Endothelial cell of umbilical vein (primary cell): Measurements from ENCODE around the gene ATXN7L1. TPM values are rescaled to one million over a fixed set of nuclear protein-coding genes. Genes with fewer than 3 reads are reported as not detected.

Source experiments
- BruUV-seq: library from RNA; stranded (reverse); fragments of 400-500 nt; replicated peaks from 2 replicates; lab custom pipeline; 2021; lab: Mats Ljungman, UMichigan
- CTCF ChIA-PET: fragments of 300-600, 350-600 bp; sonication (Branson Sonifier 250); formaldehyde crosslinking; loops from one replicate; lab custom pipeline; 2021; ENCODE audit warnings: antibody characterized with exemption, inconsistent platforms; lab: Charles Lee
- POLR2A ChIA-PET: fragments of 300-600, 350-600 bp; sonication (Branson Sonifier 250); formaldehyde crosslinking; loops from one replicate; lab custom pipeline; 2021; ENCODE audit warnings: antibody characterized with exemption, inconsistent platforms; lab: Charles Lee
- DNase-seq: peaks from one replicate; pipeline ENCODE4 v3.0.0-alpha.2; 2011; ENCODE audit warnings: low read depth, low spot score
- FAIRE-seq: peaks from 2 replicates; lab custom pipeline; 2011; peaks lifted over from hg19 to GRCh38; lab: Jason Lieb, UNC
- H2AFZ ChIP-seq: 2 replicates; pipeline ENCODE4 v1.6.0; 2012; ENCODE audit warnings: low read depth, low read length, control low read depth, inconsistent platforms
- H3K27ac ChIP-seq: 2 replicates; pipeline ENCODE4 v1.5.1; 2011; ENCODE audit warnings: low read depth, mild to moderate bottlenecking, control low read depth, low read length, moderate library complexity; ENCODE audit not compliant: insufficient read depth
- H3K27me3 ChIP-seq, 2 experiments: 2 replicates each; pipeline versions ENCODE4 v1.6.0 to v1.6.1; 2011; ENCODE audit warnings: low read length in 2 of 2, mixed read lengths in 1 of 2; ENCODE audit not compliant: control insufficient read depth in 2 of 2, insufficient read depth in 2 of 2
- H3K36me3 ChIP-seq, 2 experiments: 2 replicates in 1 of 2; 3 replicates in 1 of 2; pipeline ENCODE4 v1.5.1; 2011; ENCODE audit warnings: low read length in 2 of 2, mild to moderate bottlenecking in 1 of 2, moderate library complexity in 1 of 2; ENCODE audit not compliant: control insufficient read depth in 2 of 2, insufficient read depth in 2 of 2; ENCODE audit errors: extremely low read depth in 1 of 2
- H3K4me1 ChIP-seq: 3 replicates; pipeline ENCODE4 v1.5.1; 2011; ENCODE audit warnings: mild to moderate bottlenecking, low read length; ENCODE audit not compliant: control insufficient read depth, insufficient read depth; ENCODE audit errors: extremely low read depth
- H3K4me2 ChIP-seq: 2 replicates; pipeline ENCODE4 v1.6.1; 2011; ENCODE audit warnings: low read length, control low read depth, mixed read lengths; ENCODE audit not compliant: insufficient read depth
- H3K4me3 ChIP-seq, 3 experiments: fragments of 200-600 bp in 1 of 3; sonication (generic), shearing (Covaris generic) in 1 of 3; replicated peaks in 1 of 3; 2 replicates each; pipeline ENCODE4 v1.5.1; 2011 to 2016; ENCODE audit warnings: control low read depth in 3 of 3, low read length in 3 of 3, mild to moderate bottlenecking in 2 of 3, inconsistent platforms in 1 of 3, low read depth in 1 of 3, moderate library complexity in 1 of 3; ENCODE audit not compliant: insufficient read depth in 1 of 3
- H3K79me2 ChIP-seq: 2 replicates; pipeline ENCODE4 v1.6.0; 2012; ENCODE audit warnings: low read length, inconsistent platforms; ENCODE audit not compliant: control insufficient read depth, insufficient read depth
- H3K9ac ChIP-seq: replicated peaks from 2 replicates; pipeline ENCODE3; 2011; ENCODE audit warnings: low read length, control low read depth; ENCODE audit not compliant: insufficient read depth; ENCODE audit errors: extremely low read depth
- H3K9me1 ChIP-seq: replicated peaks from 3 replicates; pipeline ENCODE4 v1.6.0; 2011; ENCODE audit warnings: mild to moderate bottlenecking, low read length; ENCODE audit not compliant: control insufficient read depth, insufficient read depth; ENCODE audit errors: extremely low read depth
- H3K9me3 ChIP-seq: replicated peaks from 2 replicates; pipeline ENCODE4 v1.5.1; 2012; ENCODE audit warnings: low read length, inconsistent platforms; ENCODE audit not compliant: control insufficient read depth, insufficient read depth
- H4K20me1 ChIP-seq: replicated peaks from 2 replicates; pipeline ENCODE3; 2011; ENCODE audit warnings: mild to moderate bottlenecking, low read length; ENCODE audit not compliant: control insufficient read depth, insufficient read depth; ENCODE audit errors: extremely low read depth
- CTCF ChIP-seq, 2 donors: IDR thresholded peaks; 1 replicate in 1 of 2; 2 replicates in 1 of 2; pipeline ENCODE4 v1.5.1; 2011; ENCODE audit warnings: low read length in 2 of 2, mild to moderate bottlenecking in 2 of 2, moderate library complexity in 2 of 2, control low read depth in 1 of 2, inconsistent platforms in 1 of 2, low read depth in 1 of 2; ENCODE audit not compliant: insufficient read depth in 1 of 2; ENCODE audit errors: extremely low read depth in 1 of 2
- EZH2 ChIP-seq: IDR thresholded peaks from 2 replicates; pipeline ENCODE4 v1.6.1; 2012; ENCODE audit warnings: borderline replicate concordance, low read depth, mild to moderate bottlenecking, moderate library complexity, low read length, inconsistent platforms; ENCODE audit not compliant: severe bottlenecking
- FOS ChIP-seq: IDR thresholded peaks from 2 replicates; pipeline ENCODE4 v1.6.1; 2011; ENCODE audit warnings: mild to moderate bottlenecking, low read length, moderate library complexity, borderline replicate concordance; ENCODE audit not compliant: insufficient read depth
- GATA2 ChIP-seq: IDR thresholded peaks from 2 replicates; pipeline ENCODE4 v1.7.0; 2011; ENCODE audit warnings: low read depth, mild to moderate bottlenecking, moderate library complexity, mixed read lengths, low read length; ENCODE audit not compliant: insufficient read length, insufficient read depth
- JUN ChIP-seq: IDR thresholded peaks from 2 replicates; pipeline ENCODE4 v1.6.1; 2011; ENCODE audit warnings: borderline replicate concordance, low read depth; ENCODE audit not compliant: insufficient read length, insufficient read depth
- MAX ChIP-seq: IDR thresholded peaks from 2 replicates; pipeline ENCODE4 v1.6.1; 2011; ENCODE audit not compliant: insufficient read depth, insufficient read length
- MYC ChIP-seq: IDR thresholded peaks from one replicate; pipeline ENCODE4 v1.6.1; 2011; ENCODE audit warnings: mild to moderate bottlenecking, low read depth, low read length
- POLR2A ChIP-seq: IDR thresholded peaks from 2 replicates; pipeline ENCODE4 v1.6.1; 2012; ENCODE audit warnings: low read depth, mild to moderate bottlenecking, control low read depth, low read length
- POLR2AphosphoS5 ChIP-seq: IDR thresholded peaks from 2 replicates; pipeline ENCODE4 v1.6.1; 2012; ENCODE audit warnings: low read depth, mild to moderate bottlenecking, control low read depth, low read length, moderate library complexity; ENCODE audit not compliant: insufficient read depth
- dilution Hi-C: fragments of 300-500 bp; cut with MboI; formaldehyde crosslinking; loops from one replicate; pipeline ENCODE4 v1.15.0; 2019; ENCODE audit warnings: low sequenced_read_pairs; ENCODE audit not compliant: extremely low pct_ligation_motif_present
- intact Hi-C: fragments of 100-400 bp; cut with micrococcal nuclease; formaldehyde crosslinking; loops from one replicate; pipeline ENCODE4 v1.10.0; 2022
- polyA plus RNA-seq, 4 experiments: library from polyadenylated mRNA; depleted of rRNA in 3 of 4; stranded (reverse) in 3 of 4; unstranded in 1 of 4; fragments of >200 nt; gene quantifications; 2 replicates each; pipeline versions ENCODE4 v1.2.1 to v1.2.3, GENCODE V29; 2011 to 2012; ENCODE audit warnings: missing spikeins in 1 of 4
- total RNA-seq: library from RNA; stranded (reverse); gene quantifications from 2 replicates; pipeline ENCODE4 v1.2.3, GENCODE V29; 2021

The ATXN7L1 gene
- total and polyA plus RNA-seq, 2 donors (not counting 3 experiments of a cell fraction or from before 2014, with no cell fraction given): 4.6 to 15.6 TPM

DNA sequence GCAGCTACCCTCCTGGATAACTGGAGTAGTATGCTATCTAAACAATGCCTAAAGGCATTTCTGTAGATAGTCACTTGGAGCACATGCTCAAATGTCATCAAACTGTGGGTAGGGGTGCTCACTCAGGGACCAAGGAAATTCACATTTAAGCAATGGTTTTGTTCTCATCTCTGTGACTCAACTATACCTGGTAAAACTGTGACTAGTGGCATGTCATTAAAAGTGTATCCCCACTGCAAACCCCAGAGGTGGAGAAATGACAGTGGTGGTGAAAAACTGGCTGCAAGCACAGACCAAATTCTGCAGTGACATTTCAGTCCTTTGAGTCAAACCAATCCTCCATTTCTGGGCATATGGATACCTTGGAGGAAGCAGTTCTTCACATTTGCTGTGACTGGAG is 160.9 kb downstream of the ATXN7L1 start:
- Histone ChIP-seq H3K4me3 (no peak overlapping the region), H3K27me3 (no peaks in the 10 kb centered on the region), H4K20me1 (no peaks in the 10 kb centered on the region), H3K36me3 (no peaks in the 10 kb centered on the region), H3K9ac (no peak overlapping the region), H2AFZ (no peak overlapping the region), H3K79me2 (no peaks in the 10 kb centered on the region), H3K27ac (no peak overlapping the region), H3K4me2 (no peak overlapping the region), H3K9me1 (no peaks in the 10 kb centered on the region), H3K4me1 (no peaks in the 10 kb centered on the region), H3K9me3 (no peaks in the 10 kb centered on the region)
- dilution Hi-C loops: no loop called here
- no peak for TF ChIP-seq FOS
- TF ChIP-seq MYC: no peak
- TF ChIP-seq CTCF (IDR thresholded peaks at IDR 0.05; ENCODE audit: extremely low read depth in 1 of 2, insufficient read depth in 1 of 2, low read depth in 1 of 2, low read length in 2 of 2): no peak
- no peak for TF ChIP-seq JUN
- TF ChIP-seq POLR2A: no peak
- TF ChIP-seq EZH2: no peak
- no peak for TF ChIP-seq MAX
- TF ChIP-seq POLR2AphosphoS5: no peak
- no peak for TF ChIP-seq GATA2
- DNase-seq (no peak), FAIRE-seq (no peak)
- intact Hi-C loops: no loop called here
- POLR2A ChIA-PET: no interaction called here
- no TSS peak for BruUV-seq
- CTCF ChIA-PET: interaction anchor here (1.6 to 1.7 kb wide), 2 partner anchors 13 to 15 kb away, joined by 4 to 7 read pairs; no protein-coding TSS in a partner anchor
